IPS DF 4.7 (cell line): ENCODE data around the gene EZH2.

Experiments used
- DNase-seq: peaks from one replicate; pipeline ENCODE4 v3.0.0-alpha.2; 2013; ENCODE audit warnings: low spot score; ENCODE audit errors: extremely low read depth

Gene EZH2

DNA sequence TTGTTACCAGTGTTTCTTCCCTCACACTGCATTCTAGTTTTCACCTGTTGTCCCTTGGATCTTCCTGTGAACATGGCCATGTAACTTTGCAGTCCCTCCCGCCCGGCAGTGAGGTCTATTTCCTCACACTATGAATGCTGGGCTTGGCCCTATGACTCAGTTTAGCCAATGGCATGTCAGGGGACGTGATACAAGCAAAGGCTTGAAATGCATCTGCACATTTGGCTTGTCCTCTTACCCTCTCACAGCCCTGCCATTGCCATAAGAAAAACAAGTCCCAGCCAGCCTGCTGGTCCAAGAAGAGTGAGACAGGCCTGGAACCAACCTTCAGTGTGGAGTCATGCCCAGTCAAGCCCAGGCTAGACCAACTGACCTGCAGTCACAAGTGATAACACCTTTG lies 17.1 kb upstream of the EZH2 start:
- no peak for DNase-seq

DNA sequence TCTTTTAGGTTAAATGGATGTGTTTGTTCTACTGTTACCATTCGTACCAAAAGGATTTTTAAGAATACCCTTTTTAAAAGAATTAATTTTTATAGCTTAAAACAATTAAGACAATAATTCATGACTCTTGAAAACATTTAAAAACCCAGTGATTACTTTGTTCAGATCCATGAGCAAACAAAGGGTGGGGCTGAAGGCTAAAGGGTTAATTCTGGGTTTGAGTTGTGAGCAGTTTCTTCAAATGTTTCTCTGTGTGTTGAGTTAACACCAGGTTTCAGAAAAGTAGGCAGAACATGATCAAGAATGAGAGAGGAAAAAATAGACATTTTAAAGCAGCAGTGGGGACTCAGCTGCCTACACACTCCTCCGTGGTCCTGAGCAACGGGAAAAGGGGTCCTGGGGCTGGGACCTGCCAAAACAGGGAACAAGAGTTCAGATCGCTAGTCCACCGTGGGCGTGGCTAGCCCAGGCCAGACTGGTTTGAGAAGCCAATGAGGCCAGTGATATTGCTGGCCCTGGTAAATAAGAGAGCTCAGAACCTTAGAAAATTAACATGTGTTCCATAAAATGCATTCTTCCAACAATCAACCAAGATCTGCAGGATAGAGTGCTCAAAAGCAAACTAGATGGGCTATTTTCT lies 14.9 kb upstream of the EZH2 start:
- DNase-seq, result no peak

DNA sequence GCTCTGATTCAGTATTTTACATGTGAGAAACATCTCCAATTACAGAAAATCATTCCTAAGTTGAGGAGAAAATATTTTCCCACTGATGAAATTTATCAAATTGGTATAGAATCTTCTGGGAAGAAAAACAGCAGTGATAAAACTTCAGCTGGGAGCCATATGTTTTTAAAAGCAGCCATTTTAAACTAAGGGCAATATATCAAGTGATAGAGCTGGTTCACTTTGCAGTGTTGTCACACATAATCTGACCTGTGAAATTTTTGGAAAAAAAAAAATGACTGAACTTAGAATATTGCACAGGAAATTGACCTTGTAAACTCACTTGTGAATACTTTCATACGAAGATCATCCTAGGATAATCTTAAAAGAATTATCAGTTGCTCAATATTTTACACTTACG lies 10.5 kb upstream of the EZH2 start:
- no peak for DNase-seq

DNA sequence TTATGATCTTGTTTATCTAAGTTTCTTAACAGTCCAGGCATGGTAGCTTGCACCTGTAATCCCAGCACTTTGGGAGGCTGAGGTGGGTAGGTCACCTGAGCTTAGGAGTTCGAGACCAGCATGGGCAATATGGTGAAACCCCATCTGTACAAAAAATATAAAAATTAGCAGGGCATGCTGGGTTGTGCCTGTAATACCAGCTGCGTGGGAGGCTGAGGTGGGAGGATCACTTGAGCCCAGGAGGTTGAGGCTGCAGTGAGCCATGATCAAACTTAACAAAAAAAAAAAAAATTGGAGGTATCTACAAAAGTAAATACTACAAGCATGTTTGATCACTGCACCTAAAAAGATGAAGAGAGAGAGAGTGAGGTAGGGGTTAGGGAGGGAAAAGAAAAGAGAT lies 9.0 kb upstream of the EZH2 start:
- DNase-seq, result no peak

DNA sequence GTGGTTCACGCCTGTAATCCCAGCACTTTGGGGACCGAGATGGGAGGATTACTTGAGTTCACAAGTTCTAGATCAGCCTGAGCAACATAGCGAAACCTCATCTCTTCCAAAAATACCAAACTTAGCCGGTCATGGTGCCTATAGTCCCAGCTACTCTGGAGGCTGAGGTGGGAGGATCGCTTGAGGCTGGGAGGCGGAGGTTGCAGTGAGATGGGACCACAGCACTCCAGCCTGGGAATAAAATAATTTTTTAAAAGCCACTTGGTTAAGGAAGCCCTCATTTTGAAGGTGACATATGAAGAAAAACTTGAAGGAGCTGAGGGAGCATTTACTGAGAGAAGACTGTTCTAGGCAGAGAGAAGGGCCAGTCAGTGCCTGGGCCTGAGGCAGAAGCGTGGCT lies 4.2 kb upstream of the EZH2 start:
- DNase-seq, result no peak

DNA sequence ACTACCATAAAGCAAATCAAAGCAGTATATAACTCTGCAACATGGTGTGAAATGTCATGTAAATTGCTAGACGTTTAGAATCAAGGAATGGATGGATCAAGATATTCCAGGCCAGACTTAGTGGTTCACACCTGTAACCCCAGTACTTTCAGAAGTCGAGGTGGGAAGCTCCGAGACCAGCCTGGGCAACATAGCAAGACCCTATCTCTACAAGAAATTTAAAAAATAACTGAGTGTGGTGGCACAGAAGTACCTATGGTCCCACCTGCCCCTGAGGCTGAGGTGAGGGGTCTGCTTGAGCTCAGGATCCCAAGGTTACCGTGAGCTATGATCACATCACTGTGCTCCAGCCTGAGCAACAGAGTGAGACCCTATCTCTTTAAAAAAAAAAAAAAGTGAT lies 2.8 kb upstream of the EZH2 start:
- no peak for DNase-seq

DNA sequence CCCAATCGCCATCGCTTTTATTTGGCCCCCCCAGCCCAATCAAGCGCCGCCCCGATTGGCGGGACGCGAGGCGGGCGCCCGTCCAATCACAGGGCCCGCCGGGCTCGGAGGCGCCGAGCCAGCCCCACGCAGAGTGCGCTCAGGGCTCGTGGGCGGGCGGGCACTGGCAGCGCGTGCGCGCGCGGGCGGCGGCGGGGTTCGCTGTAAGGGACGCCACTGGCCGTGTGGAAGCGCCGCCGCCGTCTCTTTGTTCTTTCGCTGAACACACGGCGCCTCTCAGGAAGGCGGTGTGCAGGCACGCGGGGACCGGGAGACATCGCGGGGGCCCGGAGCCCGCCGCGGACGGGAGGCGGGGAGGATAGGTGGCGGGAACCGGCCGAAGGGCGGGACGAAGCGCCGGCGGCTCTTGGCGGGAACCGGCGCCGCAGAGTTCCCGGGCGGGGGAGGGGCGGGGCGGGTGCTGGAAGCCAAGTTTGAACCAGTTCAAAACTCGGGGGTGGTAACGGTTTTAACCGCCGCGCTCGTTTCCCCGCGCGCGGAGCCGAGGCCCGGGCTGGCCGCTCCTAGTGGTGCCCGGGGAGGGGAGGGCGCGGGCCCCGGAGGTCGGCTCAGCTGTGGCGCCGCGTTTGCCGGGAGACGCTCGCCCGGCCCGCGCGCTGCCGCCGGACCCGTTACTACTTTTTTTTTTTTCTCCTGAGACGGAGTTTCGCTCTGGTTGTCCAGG lies 370 bp upstream of the EZH2 start:
- DNase-seq, result no peak

DNA sequence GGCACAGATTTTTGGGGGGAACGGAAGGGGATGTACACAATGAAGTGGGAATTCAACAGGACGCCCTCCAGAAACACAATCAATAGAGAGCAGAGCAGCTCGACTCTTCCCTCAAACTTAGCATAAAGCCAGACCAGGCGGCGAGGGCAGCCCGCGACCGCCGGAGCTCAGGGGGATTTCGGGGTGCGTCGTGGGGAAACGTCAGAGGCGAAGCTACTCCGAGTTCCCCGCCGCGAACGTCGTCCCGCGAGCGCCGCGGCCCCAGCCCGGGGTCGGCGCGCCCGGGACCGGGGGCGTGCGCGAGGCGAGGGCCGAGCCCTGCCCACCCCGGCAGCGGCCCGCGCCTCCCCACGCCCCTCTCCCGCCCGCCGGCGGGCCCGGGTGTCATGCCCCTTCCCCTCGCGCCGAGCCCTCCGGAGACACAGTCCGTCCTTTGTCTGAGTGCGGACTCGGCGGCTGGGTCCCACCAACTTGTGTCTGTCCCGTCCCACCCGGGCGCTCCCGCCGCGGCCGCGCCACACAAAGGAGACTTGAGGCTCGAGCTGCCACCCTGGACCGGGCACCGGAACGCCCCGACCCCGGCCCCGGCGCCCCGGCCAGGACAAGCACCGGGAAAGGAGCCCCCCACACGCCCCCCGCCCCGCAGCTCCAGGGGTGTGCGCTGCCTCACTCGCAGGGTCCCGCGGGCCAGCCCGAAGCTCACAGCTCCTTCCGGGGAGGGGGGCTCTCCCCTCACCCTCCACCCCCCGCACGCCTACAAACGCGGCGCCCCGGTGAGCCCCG lies 634 bp downstream of the EZH2 start:
- no peak for DNase-seq

DNA sequence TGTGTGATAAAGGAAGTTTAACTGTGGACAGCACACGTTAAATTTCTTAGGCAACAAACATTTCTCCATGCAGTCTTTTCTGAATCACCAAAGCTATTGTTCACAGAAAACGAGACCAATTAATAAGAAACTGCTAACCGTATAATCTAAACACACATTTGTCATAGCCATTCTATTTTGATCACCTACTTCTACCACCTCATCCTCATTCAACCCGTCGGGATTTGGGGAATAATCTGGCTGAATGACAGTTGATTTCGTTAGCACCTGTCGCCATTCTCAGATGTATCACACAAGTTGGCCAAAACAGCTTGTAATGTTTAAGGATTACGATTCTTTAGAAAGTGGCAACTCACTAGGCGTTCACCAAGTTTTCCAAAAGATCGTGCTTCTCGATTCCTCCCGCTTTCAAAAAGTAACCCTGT lies 1.2 kb downstream of the EZH2 start:
- no peak for DNase-seq

DNA sequence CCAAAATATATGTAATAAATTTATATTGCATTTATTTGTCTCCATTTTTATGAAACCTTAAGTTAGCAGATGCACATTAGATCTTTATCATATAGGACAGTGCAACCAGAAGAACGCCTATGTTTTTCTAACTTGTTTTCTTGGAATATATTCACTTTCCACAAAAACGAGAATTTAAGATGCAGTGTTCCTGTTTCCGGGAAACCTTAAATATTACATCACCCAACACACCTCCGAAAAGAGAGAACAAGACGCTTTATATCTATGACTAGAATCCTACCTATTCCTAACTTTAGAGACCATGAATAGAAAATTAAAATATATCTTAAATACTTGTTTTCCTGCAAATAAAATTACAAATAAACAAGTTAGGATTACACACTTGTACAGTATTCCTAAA lies 1.9 kb downstream of the EZH2 start:
- no peak for DNase-seq

DNA sequence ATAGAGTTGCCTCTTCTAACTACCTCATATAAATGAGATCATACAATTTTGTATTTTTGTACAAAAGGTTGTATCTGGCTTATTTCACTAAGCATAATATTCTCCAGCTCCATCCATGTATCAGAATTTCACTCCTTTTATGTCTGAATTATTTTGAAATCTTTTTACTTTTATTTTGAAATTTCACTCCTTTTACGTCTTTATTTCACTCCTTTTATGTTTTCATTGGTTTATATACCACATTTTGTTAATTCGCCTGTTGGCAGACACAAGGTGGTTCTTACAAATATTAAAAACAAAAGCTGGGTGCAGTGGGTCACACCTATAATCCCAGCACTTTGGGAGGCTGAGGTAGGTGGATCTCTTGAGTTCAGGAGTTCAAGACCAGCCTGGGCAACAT lies 5.8 kb downstream of the EZH2 start:
- DNase-seq, result no peak

DNA sequence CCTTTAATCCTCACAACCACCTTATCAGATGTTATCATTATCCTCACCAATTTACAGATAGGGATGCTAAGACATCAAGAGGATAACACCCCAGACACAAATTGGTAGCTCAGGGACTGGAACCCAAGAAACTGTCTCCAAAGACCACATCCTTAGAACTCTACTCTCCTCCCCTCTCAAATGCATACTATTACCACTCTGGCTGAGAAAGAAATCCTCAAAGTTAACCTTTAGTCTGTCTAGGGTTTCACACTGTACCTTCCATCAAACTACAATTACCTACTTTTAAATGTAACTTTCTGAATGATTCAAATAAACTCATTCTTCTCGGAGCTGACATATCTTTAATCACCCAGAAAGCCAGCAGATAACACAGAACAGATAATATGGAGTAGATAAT lies 6.6 kb downstream of the EZH2 start:
- no peak for DNase-seq

DNA sequence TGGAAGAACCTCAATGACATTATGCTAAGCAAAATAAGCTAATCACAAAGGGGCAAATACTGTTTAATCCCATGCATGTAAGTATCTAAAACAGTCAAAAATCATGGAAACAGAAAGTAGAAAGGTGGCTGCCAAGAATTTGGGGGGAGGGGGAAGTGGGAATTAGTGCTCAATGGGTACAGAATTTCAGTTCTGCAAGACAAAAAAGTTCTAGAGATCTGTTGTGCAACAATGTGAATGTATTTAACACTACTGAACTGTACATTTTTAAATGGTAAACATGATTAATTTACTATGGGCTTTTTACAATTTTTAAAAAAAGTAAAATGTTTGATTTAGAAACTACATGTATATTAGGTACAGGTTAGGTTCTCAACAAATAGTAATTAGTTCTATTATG lies 11.9 kb downstream of the EZH2 start:
- no peak for DNase-seq

DNA sequence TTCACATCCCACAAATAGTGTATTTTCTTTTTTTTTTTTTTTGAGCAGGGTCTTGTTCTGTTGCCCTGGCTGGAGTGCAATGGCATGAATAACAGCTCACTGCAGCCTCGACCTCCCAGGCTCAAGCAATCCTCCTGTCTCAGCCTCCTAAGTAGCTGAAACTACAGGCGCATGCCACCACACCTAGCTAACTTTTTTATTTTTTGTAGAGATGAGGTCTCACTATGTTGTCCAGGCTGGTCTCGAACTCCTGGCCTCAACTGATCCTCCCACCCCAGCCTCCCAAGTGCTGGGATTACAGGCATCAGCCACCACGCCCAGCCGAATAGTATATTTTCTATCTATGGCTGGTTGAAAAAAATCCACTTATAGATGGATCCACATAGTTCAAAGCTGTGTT lies 12.5 kb downstream of the EZH2 start:
- no peak for DNase-seq

DNA sequence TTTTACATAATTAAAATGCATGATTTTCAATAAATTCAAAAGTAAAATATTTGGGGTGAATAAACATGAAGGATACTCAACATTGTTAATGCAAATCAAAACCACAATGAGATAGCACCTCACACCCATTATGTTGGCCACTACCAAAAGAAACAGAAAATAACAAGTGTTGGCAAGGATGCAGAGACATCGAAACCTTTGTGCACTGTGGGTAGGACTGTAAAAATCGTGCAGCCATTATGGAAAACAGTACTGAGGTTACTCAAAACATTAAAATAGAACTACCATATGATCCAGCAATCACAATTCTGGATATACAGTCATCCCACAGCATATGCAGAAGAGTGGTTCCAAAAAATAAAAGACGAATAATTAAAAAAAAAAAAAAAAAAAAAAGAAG lies 13.1 kb downstream of the EZH2 start:
- no peak for DNase-seq

DNA sequence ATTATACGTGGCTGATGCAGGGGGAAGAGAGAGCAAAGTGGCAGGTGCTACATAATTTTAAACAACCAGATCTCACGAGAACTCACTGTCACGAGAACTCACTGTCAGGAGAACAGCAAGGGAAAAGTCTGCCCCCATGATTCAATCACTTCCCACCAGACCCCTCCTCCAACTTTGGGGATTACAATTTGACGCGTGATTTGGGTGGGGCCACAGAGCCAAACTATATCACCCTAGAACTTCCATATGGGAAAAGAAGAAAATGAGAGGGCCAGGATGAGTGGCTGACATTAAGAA lies 15.8 kb downstream of the EZH2 start:
- no peak for DNase-seq

DNA sequence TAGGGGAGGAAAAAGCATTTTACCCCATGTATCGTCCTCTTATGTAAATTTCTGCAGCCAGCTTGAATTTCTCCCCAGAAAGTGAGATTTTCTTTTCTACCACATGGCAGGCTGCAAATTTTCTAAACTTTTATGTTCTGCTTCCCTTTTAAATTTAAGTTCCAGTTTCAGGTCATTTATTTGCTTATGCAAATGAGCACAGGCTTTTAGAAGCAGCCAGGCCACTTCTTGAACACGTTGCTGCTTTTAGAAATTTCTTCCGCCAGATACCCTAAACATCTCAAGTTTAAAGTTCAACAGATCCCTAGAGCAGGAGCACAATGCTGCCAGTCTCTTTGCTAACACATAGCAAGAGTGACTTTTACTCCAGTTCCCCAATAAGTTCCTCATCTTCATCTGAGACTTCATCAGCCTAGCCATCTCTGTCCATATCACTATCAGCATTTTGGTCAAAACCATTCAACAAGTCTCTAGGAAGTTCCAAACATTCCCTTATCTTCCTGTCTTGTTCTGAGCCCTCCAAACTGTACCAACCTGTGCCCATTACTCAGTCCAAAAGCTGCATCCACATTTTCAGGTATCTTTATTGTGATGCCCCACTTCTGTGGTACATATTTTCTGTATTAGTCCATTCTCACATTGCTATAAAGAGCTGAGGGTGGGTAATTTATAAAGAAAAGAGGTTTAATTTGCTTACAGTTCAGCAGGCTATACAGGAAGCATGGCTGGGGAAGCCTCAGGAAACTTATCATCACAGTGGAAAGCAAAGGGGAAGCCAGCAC lies 16.3 kb downstream of the EZH2 start:
- no peak for DNase-seq

DNA sequence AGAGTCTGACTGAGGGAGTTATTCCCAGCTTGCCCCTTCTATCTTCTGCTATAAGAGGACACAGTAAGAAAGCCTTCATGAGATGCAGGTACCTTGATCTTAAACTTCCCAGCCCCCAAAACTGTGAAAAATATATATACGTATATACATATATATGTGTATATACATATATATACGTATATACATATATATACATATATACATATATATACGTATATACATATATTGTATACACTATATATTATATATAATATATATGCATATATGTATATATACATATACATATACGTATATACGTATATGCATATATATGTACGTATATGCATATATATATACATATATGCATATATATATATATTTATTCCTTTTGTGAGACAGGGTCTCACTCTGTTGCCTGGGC lies 17.7 kb downstream of the EZH2 start:
- no peak for DNase-seq

DNA sequence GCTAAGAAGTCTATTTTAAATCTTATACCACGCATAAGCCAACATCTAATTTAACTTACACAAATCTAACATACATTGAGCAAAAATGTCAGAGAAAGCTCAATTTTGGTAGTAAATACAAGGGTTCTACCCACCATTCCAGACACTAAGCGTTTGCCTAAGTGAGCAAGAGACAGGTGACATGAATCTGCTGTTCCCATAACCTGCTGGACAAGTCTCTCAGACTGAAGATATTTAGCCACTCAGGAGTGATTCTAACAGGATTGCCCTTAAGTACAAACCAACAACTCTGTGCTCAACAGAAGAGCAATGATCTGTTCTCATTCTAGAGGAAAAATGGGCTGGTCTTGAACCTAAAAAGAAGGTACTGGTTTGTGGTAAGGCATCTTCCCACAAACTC lies 18.8 kb downstream of the EZH2 start:
- no peak for DNase-seq

DNA sequence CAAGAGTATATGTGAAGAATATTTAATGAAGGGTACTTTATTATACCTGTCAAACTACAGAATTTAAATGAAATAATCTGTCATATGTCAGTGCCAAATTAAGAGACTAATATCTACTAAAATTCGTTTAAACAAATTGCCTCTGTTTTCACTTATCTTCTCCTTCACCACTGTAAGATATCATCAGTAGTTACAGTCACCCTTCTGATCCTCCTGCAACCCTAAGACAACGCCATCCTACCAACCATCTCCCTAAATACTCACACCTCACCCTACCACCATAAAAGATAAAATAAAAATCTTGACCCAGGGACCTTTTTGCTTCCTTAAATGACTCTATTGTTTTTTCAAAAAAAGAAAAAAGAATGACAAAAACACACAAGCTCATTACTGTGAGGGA lies 20.8 kb downstream of the EZH2 start:
- DNase-seq, result no peak

DNA sequence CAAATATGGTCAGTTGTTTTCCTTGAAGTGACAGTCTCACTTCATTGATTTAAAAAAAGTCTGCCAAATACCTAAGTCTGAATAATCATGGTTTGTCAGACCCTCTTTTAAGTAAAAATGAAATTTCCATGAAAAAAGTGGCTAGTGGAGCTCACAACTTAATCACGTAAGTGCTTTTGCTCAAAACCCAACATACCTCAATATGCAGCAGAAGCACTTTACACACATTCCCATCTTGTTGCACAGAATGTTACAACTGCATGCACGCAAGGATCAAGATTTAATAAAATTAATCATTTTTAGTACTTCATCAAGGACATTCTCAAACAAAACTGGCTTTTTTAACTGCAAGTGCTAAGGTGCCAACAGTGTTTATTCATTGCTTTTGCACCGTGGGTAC lies 21.6 kb downstream of the EZH2 start:
- DNase-seq, result no peak

DNA sequence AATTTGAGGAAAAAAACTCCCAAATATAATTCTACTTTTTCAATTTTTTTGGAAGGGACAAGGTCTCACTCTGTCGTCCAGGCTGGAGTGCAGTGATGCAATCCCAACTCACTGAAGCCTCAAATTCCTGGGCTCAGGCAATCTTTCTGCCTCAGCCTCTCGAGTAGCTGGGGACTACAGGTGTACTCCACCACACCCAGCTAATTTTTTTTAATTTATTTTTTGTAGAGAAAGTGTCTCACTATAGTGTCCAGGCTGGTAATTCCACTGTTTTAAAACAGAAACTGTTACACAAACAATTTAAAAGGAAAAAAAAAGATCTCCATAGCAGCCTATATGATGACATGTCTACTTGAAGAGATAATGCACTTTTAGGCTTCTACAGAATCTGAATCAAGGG lies 25.6 kb downstream of the EZH2 start:
- DNase-seq, result no peak
